Suprapubic skin (tissue), 4 donors: ENCODE data around the gene CBFA2T2. TPM values are rescaled to one million over a fixed set of nuclear protein-coding genes. Genes with fewer than 3 reads are reported as not detected.

Source experiments
- DNase-seq, 2 donors: peaks; one replicate each; pipeline ENCODE4 v3.0.0-alpha.2; 2019; ENCODE audit warnings: low spot score in 2 of 2
- H3K27ac ChIP-seq: fragments of 200-600 bp; sonication (generic); one replicate; pipeline ENCODE4 v1.5.1; 2019
- H3K27me3 ChIP-seq: fragments of 200-600 bp; sonication (generic); one replicate; pipeline ENCODE4 v1.5.1; 2019
- H3K36me3 ChIP-seq: fragments of 200-600 bp; sonication (generic); one replicate; pipeline ENCODE4 v1.5.1; 2019
- H3K4me1 ChIP-seq: fragments of 200-600 bp; sonication (generic); one replicate; pipeline ENCODE4 v1.5.1; 2019
- H3K4me3 ChIP-seq: fragments of 200-600 bp; sonication (generic); one replicate; pipeline ENCODE4 v1.5.1; 2019; ENCODE audit warnings: mild to moderate bottlenecking
- H3K9me3 ChIP-seq: fragments of 200-600 bp; sonication (generic); one replicate; pipeline ENCODE4 v1.5.1; 2019
- EP300 ChIP-seq: sonication (generic); formaldehyde crosslinking; IDR thresholded peaks from one replicate; pipeline ENCODE4 v1.6.1; 2017; ENCODE audit warnings: antibody characterized with exemption
- POLR2A ChIP-seq, 2 donors: fragments of 450-650 bp; IDR thresholded peaks; one replicate each; pipeline ENCODE4 v1.6.1; 2017; ENCODE audit warnings: antibody characterized with exemption in 2 of 2, mild to moderate bottlenecking in 2 of 2, moderate library complexity in 2 of 2
- POLR2AphosphoS5 ChIP-seq, 3 donors: sonication (generic); formaldehyde crosslinking; IDR thresholded peaks; one replicate each; pipeline ENCODE4 v1.6.1; 2017; ENCODE audit warnings: antibody characterized with exemption in 3 of 3
- WGBS: methylation state at CpG from one replicate; pipeline ENCODE4 v1.1.5; 2018; 5-methylcytosine and 5-hydroxymethylcytosine counted together
- total RNA-seq, 4 donors: library from RNA; depleted of rRNA; stranded (reverse); fragments of >200 nt; gene quantifications; one replicate each; pipeline ENCODE4 v1.1.0, GENCODE V29; 2016
- TF ChIP-seq, protein P1 (sequence below), 2 donors: fragments of 200-600 bp in 1 of 2; fragments of 450-650 bp in 1 of 2; sonication (generic) in 1 of 2; IDR thresholded peaks; one replicate each; pipeline ENCODE4 v1.5.1; 2016 to 2019; ENCODE audit warnings: antibody characterized with exemption in 2 of 2, mild to moderate bottlenecking in 1 of 2, moderate library complexity in 1 of 2

CBFA2T2 gene
- total RNA-seq, 4 donors from 2014 or later = 20.9 to 36.7 (median 26.1) TPM

DNA sequence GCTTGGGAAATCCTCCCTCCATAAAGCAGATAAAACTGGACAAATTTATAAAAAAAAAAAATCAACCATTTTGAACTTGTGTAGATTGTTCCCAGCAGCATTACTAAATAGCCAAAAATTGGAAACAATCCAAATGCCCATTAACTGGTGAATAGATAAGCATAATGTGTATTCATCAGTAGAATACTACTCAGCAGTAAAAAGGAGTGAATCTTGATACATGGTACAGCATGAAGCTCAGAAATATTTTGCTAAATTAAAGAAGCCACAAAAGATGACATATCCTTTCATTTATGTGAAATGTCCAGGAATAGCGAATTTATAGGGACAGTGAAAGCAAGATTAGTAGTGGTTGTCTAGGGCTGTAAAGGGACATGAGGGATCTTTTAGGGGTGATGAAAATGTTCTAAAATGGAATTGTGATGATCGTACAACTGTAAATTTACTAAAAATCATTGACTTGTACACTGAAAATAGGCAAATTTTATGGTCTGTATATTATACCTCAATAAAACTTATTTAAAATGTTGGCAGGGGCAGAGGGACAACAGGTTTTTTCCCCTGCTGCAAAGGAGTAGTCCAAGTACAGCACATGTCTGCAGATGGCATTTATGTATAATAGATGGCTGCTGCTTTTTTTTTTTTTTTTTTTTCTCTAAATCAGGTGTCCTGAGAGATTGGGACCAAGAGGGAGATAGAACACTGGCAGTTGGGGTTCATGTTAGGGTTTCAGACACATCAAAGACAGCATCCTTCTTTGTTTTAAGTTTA is 59.5 kb downstream of the CBFA2T2 start:
- Histone ChIP-seq H3K36me3 (no peaks in the 10 kb centered on the region), H3K4me1 (peaks cover under 1% of the 10 kb centered on the region), H3K4me3 (no peak overlapping the region), H3K27ac (no peak overlapping the region), H3K27me3 (no peaks in the 10 kb centered on the region), H3K9me3 (no peaks in the 10 kb centered on the region)
- no peak for TF ChIP-seq POLR2A (IDR thresholded peaks at IDR 0.05)
- DNase-seq = no peak
- 98% methylated on average over 2 of the region's 2 CpGs for WGBS

DNA sequence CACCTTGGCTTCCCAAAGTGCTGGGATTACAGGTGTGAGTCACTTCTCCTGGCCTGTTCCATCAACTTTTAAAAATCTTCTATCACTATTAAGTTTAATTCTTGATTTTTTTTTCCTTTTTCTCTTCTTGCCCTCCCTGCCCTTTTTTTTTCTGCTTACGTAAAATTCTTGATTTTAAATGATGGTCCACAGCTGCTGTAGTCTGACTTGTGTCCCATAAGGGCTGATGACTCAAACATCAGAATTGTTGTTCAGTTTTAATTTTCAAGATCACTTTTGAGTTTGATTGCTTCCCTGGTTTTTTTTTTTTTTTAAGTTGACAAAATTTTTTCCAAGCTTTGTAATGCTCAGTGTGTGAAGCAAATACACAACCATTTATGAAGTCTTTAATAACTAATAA is 61.9 kb downstream of the CBFA2T2 start:
- Histone ChIP-seq H3K4me1 (peaks cover 16% of the 10 kb centered on the region), H3K9me3 (no peaks in the 10 kb centered on the region), H3K27me3 (no peaks in the 10 kb centered on the region), H3K4me3 (no peak overlapping the region), H3K36me3 (no peaks in the 10 kb centered on the region), H3K27ac (no peak overlapping the region)
- WGBS = 67% methylated on average over 1 of the region's 1 CpG
- DNase-seq = no peak
- no peak for TF ChIP-seq EP300

DNA sequence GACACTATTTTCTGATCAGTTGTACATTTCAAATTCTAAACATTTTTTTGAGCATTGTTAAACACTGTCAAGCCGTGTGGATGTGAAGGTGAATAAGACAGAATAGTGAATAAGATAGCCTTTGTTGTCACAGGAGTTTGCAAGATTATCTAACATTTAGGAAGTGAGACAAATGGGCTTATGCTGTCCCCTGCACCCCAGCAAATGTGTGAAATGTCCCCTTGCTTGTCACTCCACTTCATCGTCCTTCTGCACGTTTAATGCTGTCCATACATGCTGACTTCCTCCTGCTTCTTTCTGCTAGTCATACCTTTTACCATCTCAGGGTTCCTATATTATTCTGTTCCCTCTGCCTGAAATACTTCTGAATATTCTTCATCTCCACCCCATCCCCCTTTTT is 62.6 kb downstream of the CBFA2T2 start:
- H3K27ac ChIP-seq = no peak overlapping the region
- TF ChIP-seq POLR2A (IDR thresholded peaks at IDR 0.05) (no peak), POLR2AphosphoS5 (IDR thresholded peaks at IDR 0.05) (no peak), EP300 (no peak)
- TF ChIP-seq, protein P1, sequence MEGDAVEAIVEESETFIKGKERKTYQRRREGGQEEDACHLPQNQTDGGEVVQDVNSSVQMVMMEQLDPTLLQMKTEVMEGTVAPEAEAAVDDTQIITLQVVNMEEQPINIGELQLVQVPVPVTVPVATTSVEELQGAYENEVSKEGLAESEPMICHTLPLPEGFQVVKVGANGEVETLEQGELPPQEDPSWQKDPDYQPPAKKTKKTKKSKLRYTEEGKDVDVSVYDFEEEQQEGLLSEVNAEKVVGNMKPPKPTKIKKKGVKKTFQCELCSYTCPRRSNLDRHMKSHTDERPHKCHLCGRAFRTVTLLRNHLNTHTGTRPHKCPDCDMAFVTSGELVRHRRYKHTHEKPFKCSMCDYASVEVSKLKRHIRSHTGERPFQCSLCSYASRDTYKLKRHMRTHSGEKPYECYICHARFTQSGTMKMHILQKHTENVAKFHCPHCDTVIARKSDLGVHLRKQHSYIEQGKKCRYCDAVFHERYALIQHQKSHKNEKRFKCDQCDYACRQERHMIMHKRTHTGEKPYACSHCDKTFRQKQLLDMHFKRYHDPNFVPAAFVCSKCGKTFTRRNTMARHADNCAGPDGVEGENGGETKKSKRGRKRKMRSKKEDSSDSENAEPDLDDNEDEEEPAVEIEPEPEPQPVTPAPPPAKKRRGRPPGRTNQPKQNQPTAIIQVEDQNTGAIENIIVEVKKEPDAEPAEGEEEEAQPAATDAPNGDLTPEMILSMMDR (IDR thresholded peaks at IDR 0.05) = no peak
- 79% methylated on average over 3 of the region's 3 CpGs for WGBS
- DNase-seq = no peak
- H3K9me3 ChIP-seq = no peaks in the 10 kb centered on the region
- H3K27me3 ChIP-seq = no peaks in the 10 kb centered on the region
- no peaks in the 10 kb centered on the region for H3K36me3 ChIP-seq
- H3K4me1 ChIP-seq = peaks cover 16% of the 10 kb centered on the region
- no peak overlapping the region for H3K4me3 ChIP-seq

DNA sequence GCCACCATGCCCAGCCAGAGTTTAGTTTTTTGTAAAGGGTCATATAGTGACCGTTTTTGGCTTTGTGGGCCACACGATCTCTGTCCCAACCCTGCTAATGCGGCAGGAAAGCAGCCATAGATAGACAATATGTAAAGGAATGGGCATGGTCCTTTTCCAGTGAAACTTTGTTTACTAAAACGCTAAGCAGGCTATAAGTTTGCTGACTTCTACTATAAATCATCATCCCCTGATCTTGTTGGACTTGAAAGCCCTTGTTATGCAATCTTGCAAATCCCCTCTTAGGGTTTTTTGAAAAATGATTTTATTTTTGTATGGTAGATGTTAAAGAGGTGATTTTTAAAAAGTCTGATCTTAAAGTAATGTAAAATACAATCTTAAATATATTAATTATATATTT is 63.6 kb downstream of the CBFA2T2 start:
- Histone ChIP-seq H3K4me3 (no peak overlapping the region), H3K36me3 (no peaks in the 10 kb centered on the region), H3K27ac (no peak overlapping the region), H3K9me3 (no peaks in the 10 kb centered on the region), H3K27me3 (no peaks in the 10 kb centered on the region), H3K4me1 (peaks cover 16% of the 10 kb centered on the region)
- no peak for DNase-seq
- WGBS = 87% methylated on average over 4 of the region's 4 CpGs
- TF ChIP-seq POLR2A (IDR thresholded peaks at IDR 0.05) (no peak), POLR2AphosphoS5 (IDR thresholded peaks at IDR 0.05) (no peak), EP300 (no peak)
- TF ChIP-seq, protein P1 (IDR thresholded peaks at IDR 0.05) = no peak

DNA sequence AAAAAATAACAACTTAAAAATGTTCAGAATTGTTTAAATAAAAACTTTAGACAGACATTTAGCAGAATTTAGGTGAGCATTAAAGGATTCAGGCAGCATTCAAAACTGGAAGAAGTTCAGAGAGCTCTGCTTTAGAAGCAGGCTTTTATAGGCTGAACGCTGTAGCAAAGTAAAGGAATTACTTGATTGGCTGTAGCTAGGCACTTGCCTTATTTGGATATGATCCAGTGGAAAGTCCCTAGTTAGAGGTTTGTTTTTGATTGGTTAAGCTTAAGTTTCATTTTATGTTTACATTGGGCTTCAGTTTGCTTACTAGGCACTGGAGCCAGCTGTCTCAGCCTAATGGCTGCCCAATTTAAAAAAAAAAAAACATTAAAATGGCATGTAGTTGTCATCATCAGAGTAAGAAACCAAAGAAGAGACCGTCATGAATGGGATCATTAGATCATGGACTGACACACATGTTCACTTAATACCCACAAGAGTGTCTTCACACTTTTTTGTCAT is 65.1 kb downstream of the CBFA2T2 start:
- Histone ChIP-seq H3K9me3 (no peaks in the 10 kb centered on the region), H3K4me3 (no peak overlapping the region), H3K27me3 (no peaks in the 10 kb centered on the region), H3K36me3 (no peaks in the 10 kb centered on the region), H3K4me1 (peaks cover 18% of the 10 kb centered on the region), H3K27ac (peak overlapping the region; percentile 2)
- TF ChIP-seq, protein P1 (IDR thresholded peaks at IDR 0.05) = no peak
- TF ChIP-seq POLR2AphosphoS5 (IDR thresholded peaks at IDR 0.05) (no peak), EP300 (no peak), POLR2A (IDR thresholded peaks at IDR 0.05) (no peak)
- no peak for DNase-seq
- WGBS = 17% methylated on average over 2 of the region's 2 CpGs

DNA sequence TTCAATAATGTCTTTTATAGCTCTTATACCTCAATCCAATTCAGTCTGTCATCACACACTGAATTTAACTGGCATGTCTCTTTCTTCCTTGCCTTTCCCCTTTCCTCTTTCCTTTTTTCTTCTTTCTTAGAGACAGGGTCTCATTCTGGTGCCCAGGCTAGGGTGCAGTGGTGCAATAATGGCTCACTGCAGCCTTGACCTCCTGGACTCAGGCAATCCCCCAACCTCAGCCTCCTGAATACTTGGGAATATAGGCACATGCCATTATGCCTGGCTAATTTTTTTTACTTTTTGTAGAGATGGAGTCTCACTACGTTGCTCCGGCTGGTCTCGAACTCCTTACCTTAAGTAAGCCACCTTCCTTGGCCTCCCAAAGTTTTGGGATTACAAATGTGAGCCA is 65.9 kb downstream of the CBFA2T2 start:
- Histone ChIP-seq H3K4me1 (peaks cover 21% of the 10 kb centered on the region), H3K27me3 (no peaks in the 10 kb centered on the region), H3K4me3 (no peak overlapping the region), H3K9me3 (no peaks in the 10 kb centered on the region), H3K27ac (no peak overlapping the region), H3K36me3 (no peaks in the 10 kb centered on the region)
- TF ChIP-seq EP300 (no peak), POLR2AphosphoS5 (IDR thresholded peaks at IDR 0.05) (no peak), POLR2A (IDR thresholded peaks at IDR 0.05) (no peak)
- TF ChIP-seq, protein P1 (IDR thresholded peaks at IDR 0.05) = no peak
- 97% methylated on average over 3 of the region's 3 CpGs for WGBS
- no peak for DNase-seq
